A549 (cell line): ENCODE data around the gene ABCA13.

Experiments used
- CEBPB ChIP-seq, 2 experiments: fragments of >200 bp in 1 of 2; sonication (Bioruptor Twin) in 1 of 2; formaldehyde crosslinking in 1 of 2; IDR thresholded peaks; 2 replicates each; pipeline ENCODE4 v1.6.1; 2012 to 2016
- CHD4 ChIP-seq: fragments of 200-600 bp; sonication (generic); IDR thresholded peaks from 2 replicates; pipeline ENCODE4 v1.6.1; 2016; ENCODE audit warnings: antibody characterized with exemption, mild to moderate bottlenecking, borderline replicate concordance
- EP300 ChIP-seq, 2 experiments: fragments of >200 bp; sonication (Bioruptor Twin); formaldehyde crosslinking; IDR thresholded peaks; 2 replicates in 1 of 2; 3 replicates in 1 of 2; pipeline ENCODE4 v1.6.1; 2016 to 2017
- KDM1A ChIP-seq: fragments of 200-600 bp; sonication (generic); IDR thresholded peaks from 2 replicates; pipeline ENCODE4 v1.6.1; 2016; ENCODE audit warnings: low read depth, mild to moderate bottlenecking
- MYC ChIP-seq: IDR thresholded peaks from 2 replicates; pipeline ENCODE4 v1.6.1; 2012; ENCODE audit warnings: mild to moderate bottlenecking, inconsistent platforms, low read length, improper control_type of control experiment, borderline replicate concordance
- POLR2A ChIP-seq: IDR thresholded peaks from 2 replicates; pipeline ENCODE4 v1.6.1; 2012; ENCODE audit warnings: mild to moderate bottlenecking, low read length
- POLR2AphosphoS2 ChIP-seq: conservative IDR thresholded peaks from 2 replicates; pipeline ENCODE4 v1.6.1; 2012; ENCODE audit warnings: low read length, improper control_type of control experiment, inconsistent platforms
- TF ChIP-seq, protein P1 (sequence below): fragments of 250-450 bp; sonication (Bioruptor Pico); IDR thresholded peaks from 2 replicates; pipeline ENCODE4 v1.5.0; 2021; ENCODE audit warnings: mild to moderate bottlenecking, moderate library complexity, borderline replicate concordance
- TF ChIP-seq, protein P2 (sequence below): fragments of >200 bp; sonication (Bioruptor Twin); formaldehyde crosslinking; IDR thresholded peaks from 3 replicates; pipeline ENCODE4 v1.5.1; 2016

DNA sequence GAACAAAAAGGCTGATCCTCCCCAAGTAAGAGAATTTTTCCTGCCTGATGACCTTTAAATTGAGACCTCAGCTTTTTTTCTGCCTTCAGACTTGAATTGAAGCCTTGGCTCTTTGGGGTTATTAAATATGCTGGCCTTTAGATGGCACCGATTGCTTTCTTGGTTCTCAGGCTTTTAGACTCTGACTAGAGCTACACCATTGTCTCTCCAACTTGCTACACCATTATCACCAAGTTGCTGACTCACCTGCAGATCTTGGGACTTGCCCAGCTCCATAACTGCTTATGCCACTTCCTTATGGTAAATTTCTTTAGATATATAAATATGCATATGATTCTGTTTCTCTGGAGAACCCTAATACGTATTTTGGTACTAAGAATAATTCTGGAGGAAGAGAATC, 3.1 kb upstream of the ABCA13 start:
- TF ChIP-seq, protein P1, sequence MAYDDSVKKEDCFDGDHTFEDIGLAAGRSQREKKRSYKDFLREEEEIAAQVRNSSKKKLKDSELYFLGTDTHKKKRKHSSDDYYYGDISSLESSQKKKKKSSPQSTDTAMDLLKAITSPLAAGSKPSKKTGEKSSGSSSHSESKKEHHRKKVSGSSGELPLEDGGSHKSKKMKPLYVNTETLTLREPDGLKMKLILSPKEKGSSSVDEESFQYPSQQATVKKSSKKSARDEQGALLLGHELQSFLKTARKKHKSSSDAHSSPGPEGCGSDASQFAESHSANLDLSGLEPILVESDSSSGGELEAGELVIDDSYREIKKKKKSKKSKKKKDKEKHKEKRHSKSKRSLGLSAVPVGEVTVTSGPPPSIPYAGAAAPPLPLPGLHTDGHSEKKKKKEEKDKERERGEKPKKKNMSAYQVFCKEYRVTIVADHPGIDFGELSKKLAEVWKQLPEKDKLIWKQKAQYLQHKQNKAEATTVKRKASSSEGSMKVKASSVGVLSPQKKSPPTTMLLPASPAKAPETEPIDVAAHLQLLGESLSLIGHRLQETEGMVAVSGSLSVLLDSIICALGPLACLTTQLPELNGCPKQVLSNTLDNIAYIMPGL (CRISPR knock-in tag) = no peak
- TF ChIP-seq MYC (no peak), CEBPB (IDR thresholded peaks at IDR 0.05) (no peak), CHD4 (no peak), POLR2A (no peak), KDM1A (no peak), EP300 (IDR thresholded peaks at IDR 0.05) (no peak), POLR2AphosphoS2 (no peak)
- TF ChIP-seq, protein P2, sequence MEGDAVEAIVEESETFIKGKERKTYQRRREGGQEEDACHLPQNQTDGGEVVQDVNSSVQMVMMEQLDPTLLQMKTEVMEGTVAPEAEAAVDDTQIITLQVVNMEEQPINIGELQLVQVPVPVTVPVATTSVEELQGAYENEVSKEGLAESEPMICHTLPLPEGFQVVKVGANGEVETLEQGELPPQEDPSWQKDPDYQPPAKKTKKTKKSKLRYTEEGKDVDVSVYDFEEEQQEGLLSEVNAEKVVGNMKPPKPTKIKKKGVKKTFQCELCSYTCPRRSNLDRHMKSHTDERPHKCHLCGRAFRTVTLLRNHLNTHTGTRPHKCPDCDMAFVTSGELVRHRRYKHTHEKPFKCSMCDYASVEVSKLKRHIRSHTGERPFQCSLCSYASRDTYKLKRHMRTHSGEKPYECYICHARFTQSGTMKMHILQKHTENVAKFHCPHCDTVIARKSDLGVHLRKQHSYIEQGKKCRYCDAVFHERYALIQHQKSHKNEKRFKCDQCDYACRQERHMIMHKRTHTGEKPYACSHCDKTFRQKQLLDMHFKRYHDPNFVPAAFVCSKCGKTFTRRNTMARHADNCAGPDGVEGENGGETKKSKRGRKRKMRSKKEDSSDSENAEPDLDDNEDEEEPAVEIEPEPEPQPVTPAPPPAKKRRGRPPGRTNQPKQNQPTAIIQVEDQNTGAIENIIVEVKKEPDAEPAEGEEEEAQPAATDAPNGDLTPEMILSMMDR = no peak
